Eye (tissue), 1 donor: ENCODE measurements around the gene SULT2A1.
"Not testable (repeated sequence)": the region's sequence is repeated elsewhere in the genome, so short reads cannot be mapped to it uniquely, and the experiment has no call there.

Source experiments
- DNase-seq: peaks from one replicate; pipeline ENCODE4 v3.0.0-alpha.2; 2015

The SULT2A1 gene

GRCh38 chr19:47860602-47861297 lies 25.4 kb downstream of the SULT2A1 start:
- DNase-seq, result no peak

- DNase-seq, result not testable (repeated sequence)
Measured at GRCh38 chr19:47859838-47860237, 26.3 kb downstream of the SULT2A1 start.

- not testable (repeated sequence) for DNase-seq
Measured at GRCh38 chr19:47858646-47859285, 27.3 kb downstream of the SULT2A1 start, which contains the start of gene TPRX2. TPRX2 (plus strand) TSS chr19:47859235; CDS start chr19:47859247, 12 bp downstream.

- DNase-seq, result not testable (repeated sequence)
Measured at GRCh38 chr19:47858231-47858630, 27.9 kb downstream of the SULT2A1 start.

GRCh38 chr19:47854459-47854858 lies 31.7 kb downstream of the SULT2A1 start:
- DNase-seq, result no peak

- DNase-seq, result no peak
Measured at GRCh38 chr19:47853003-47853402, 33.1 kb downstream of the SULT2A1 start.

GRCh38 chr19:47848823-47849473 lies 37.2 kb downstream of the SULT2A1 start:
- peak; percentile 81 for DNase-seq

GRCh38 chr19:47848425-47848822 lies 37.7 kb downstream of the SULT2A1 start:
- DNase-seq, result no peak

- DNase-seq, result no peak
Measured at GRCh38 chr19:47842941-47843340, 43.2 kb downstream of the SULT2A1 start.

- peak; percentile 59 for DNase-seq
Measured at GRCh38 chr19:47839913-47840312, 46.2 kb downstream of the SULT2A1 start.

GRCh38 chr19:47839411-47839810 lies 46.7 kb downstream of the SULT2A1 start:
- no peak for DNase-seq

- DNase-seq, result no peak
Measured at GRCh38 chr19:47836038-47836437, 50.1 kb downstream of the SULT2A1 start.

- DNase-seq, result no peak
Measured at GRCh38 chr19:47832723-47833122, 53.4 kb downstream of the SULT2A1 start.

GRCh38 chr19:47826800-47827199 lies 59.3 kb downstream of the SULT2A1 start:
- DNase-seq, result no peak

- no peak for DNase-seq
Measured at GRCh38 chr19:47824396-47824795, 61.7 kb downstream of the SULT2A1 start.

- peak; percentile 41 for DNase-seq
Measured at GRCh38 chr19:47821460-47822020, 64.6 kb downstream of the SULT2A1 start, which contains the start of gene CRX. CRX (plus strand) TSS chr19:47821937; CDS start chr19:47834444, 12,507 bp downstream.
